ENCODE measurements around the gene ZBTB16. TPM values are rescaled to one million over a fixed set of nuclear protein-coding genes. Genes with fewer than 3 reads are reported as not detected.

Gene ZBTB16
- total and polyA plus RNA-seq, 3 donors from 2014 or later, result 11.4 to 88.5 (median 51.5) TPM

GRCh38 chr11:114263513-114264170 lies 204.1 kb downstream of the ZBTB16 start:
- no peak overlapping the region for H3K27ac ChIP-seq
- H3K4me3 ChIP-seq, result no peak overlapping the region
- DNase-seq, result no peak
- intact Hi-C loops (cut with DNase I; ENCODE audit: low total_unique reads), result loop anchor here (5.0 to 10.0 kb wide), 2 partner anchors 266 to 369 kb away; no protein-coding TSS in a partner anchor
- H3K9me3 ChIP-seq, result no peaks in the 10 kb centered on the region
- 73 to 85% methylated on average over 7 of the region's 7 CpGs for WGBS, 2 donors
- no peak for TF ChIP-seq CTCF (IDR thresholded peaks at IDR 0.05)
- no peak for TF ChIP-seq POLR2A (IDR thresholded peaks at IDR 0.05)
- H3K27me3 ChIP-seq, result no peaks in the 10 kb centered on the region
- no peaks in the 10 kb centered on the region for H3K36me3 ChIP-seq (ENCODE audit: low read depth, missing control alignments)
- peaks cover 11% of the 10 kb centered on the region for H3K4me1 ChIP-seq

GRCh38 chr11:114264381-114264780 lies 204.9 kb downstream of the ZBTB16 start:
- Histone ChIP-seq H3K27me3 (no peaks in the 10 kb centered on the region), H3K27ac (no peak overlapping the region), H3K4me3 (no peak overlapping the region), H3K4me1 (peaks cover 9% of the 10 kb centered on the region), H3K36me3 (ENCODE audit: low read depth, missing control alignments) (no peaks in the 10 kb centered on the region), H3K9me3 (no peaks in the 10 kb centered on the region)
- intact Hi-C loops (cut with DNase I; ENCODE audit: low total_unique reads), result loop anchor here (5.0 to 10.0 kb wide), 2 partner anchors 267 to 370 kb away; no protein-coding TSS in a partner anchor
- TF ChIP-seq CTCF (IDR thresholded peaks at IDR 0.05), result no peak
- TF ChIP-seq POLR2A (IDR thresholded peaks at IDR 0.05), result no peak
- WGBS, 2 donors, result 82 to 89% methylated on average over 2 of the region's 2 CpGs
- DNase-seq, result no peak

- H3K4me1 ChIP-seq, result peaks cover 7% of the 10 kb centered on the region
- 83 to 87% methylated on average over 8 of the region's 8 CpGs for WGBS, 2 donors
- DNase-seq, result no peak
- no peaks in the 10 kb centered on the region for H3K36me3 ChIP-seq (ENCODE audit: low read depth, missing control alignments)
- no peak overlapping the region for H3K4me3 ChIP-seq
- no peak overlapping the region for H3K27ac ChIP-seq
- no peaks in the 10 kb centered on the region for H3K9me3 ChIP-seq
- H3K27me3 ChIP-seq, result no peaks in the 10 kb centered on the region
- TF ChIP-seq CTCF (IDR thresholded peaks at IDR 0.05) (no peak), POLR2A (IDR thresholded peaks at IDR 0.05) (no peak)
- intact Hi-C loops (cut with DNase I; ENCODE audit: low total_unique reads), result loop anchor here (10.0 kb wide), 1 partner anchor 370 kb away; no protein-coding TSS in a partner anchor
These were observed 205.8 kb downstream of the ZBTB16 start for GRCh38 chr11:114265122-114265878.

- H3K4me3 ChIP-seq, result no peak overlapping the region
- H3K9me3 ChIP-seq, result no peaks in the 10 kb centered on the region
- no peaks in the 10 kb centered on the region for H3K4me1 ChIP-seq
- no peak overlapping the region for H3K27ac ChIP-seq
- H3K27me3 ChIP-seq, result no peaks in the 10 kb centered on the region
- no peak for DNase-seq
- WGBS, 2 donors, result 64 to 94% methylated on average over 2 of the region's 2 CpGs
- TF ChIP-seq CTCF (IDR thresholded peaks at IDR 0.05) (no peak), POLR2A (IDR thresholded peaks at IDR 0.05) (no peak)
- intact Hi-C loops (cut with DNase I; ENCODE audit: low total_unique reads), result loop anchor here (10.0 kb wide), 1 partner anchor 375 kb away; no protein-coding TSS in a partner anchor
- no peaks in the 10 kb centered on the region for H3K36me3 ChIP-seq (ENCODE audit: low read depth, missing control alignments)
These were observed 210.0 kb downstream of the ZBTB16 start for GRCh38 chr11:114269498-114269897.

Measured in testis (tissue), 3 donors.